B cell (primary cell): Measurements from ENCODE around the gene TUBGCP2.

Source experiments
- CTCF ChIP-seq: fragments of 200-600 bp; IDR thresholded peaks from one replicate; pipeline ENCODE4 v1.8.0; 2022; ENCODE audit warnings: antibody characterized with exemption, mild to moderate bottlenecking
- EZH2 ChIP-seq: IDR thresholded peaks from 2 replicates; pipeline ENCODE4 v1.6.1; 2012; ENCODE audit warnings: borderline replicate concordance, low read depth, mild to moderate bottlenecking, moderate library complexity, low read length; ENCODE audit not compliant: insufficient read depth, poor library complexity, severe bottlenecking

GRCh38 chr10:133349577-133350011, 40.9 kb upstream of the TUBGCP2 start:
- TF ChIP-seq CTCF (no peak), EZH2 (no peak)
